ENCODE data around the gene NDUFS3.

The NDUFS3 gene

GRCh38 chr11:47620836-47621378 lies 42.0 kb downstream of the NDUFS3 start:
- Histone ChIP-seq H3K9me3 (ENCODE audit: control insufficient read depth in 1 of 2, low read length in 2 of 2) (no peaks in the 10 kb centered on the region), H3K27ac (ENCODE audit: low read depth, low read length) (no peak overlapping the region), H3K36me3 (ENCODE audit: control insufficient read depth in 1 of 2, insufficient read depth in 2 of 2, low read length in 2 of 2) (peaks cover 19 to 70% of the 10 kb centered on the region in 2 donors), H3K4me1 (ENCODE audit: control insufficient read depth in 1 of 2, insufficient read depth in 2 of 2, low read length in 2 of 2) (no peaks in the 10 kb centered on the region), H3K4me3 (ENCODE audit: low read depth in 1 of 2, low read length in 2 of 2) (no peak overlapping the region), H3K9ac (ENCODE audit: low read depth in 1 of 2, low read length in 2 of 2) (no peak overlapping the region), H3K27me3 (ENCODE audit: control insufficient read depth in 1 of 2, insufficient read depth in 2 of 2, low read length in 2 of 2) (no peaks in the 10 kb centered on the region)

- H3K27ac ChIP-seq (ENCODE audit: low read depth, low read length), result no peak overlapping the region
- H3K9me3 ChIP-seq (ENCODE audit: control insufficient read depth in 1 of 2, low read length in 2 of 2), result no peaks in the 10 kb centered on the region
- peaks cover 35 to 90% of the 10 kb centered on the region in 2 donors for H3K36me3 ChIP-seq (ENCODE audit: control insufficient read depth in 1 of 2, insufficient read depth in 2 of 2, low read length in 2 of 2)
- no peaks in the 10 kb centered on the region for H3K4me1 ChIP-seq (ENCODE audit: control insufficient read depth in 1 of 2, insufficient read depth in 2 of 2, low read length in 2 of 2)
- no peak overlapping the region for H3K4me3 ChIP-seq (ENCODE audit: low read depth in 1 of 2, low read length in 2 of 2)
- H3K9ac ChIP-seq (ENCODE audit: low read depth in 1 of 2, low read length in 2 of 2), result no peak overlapping the region
- no peaks in the 10 kb centered on the region for H3K27me3 ChIP-seq (ENCODE audit: control insufficient read depth in 1 of 2, insufficient read depth in 2 of 2, low read length in 2 of 2)
Measured at GRCh38 chr11:47626234-47626633, 47.4 kb downstream of the NDUFS3 start.

GRCh38 chr11:47628026-47628425 lies 49.2 kb downstream of the NDUFS3 start:
- Histone ChIP-seq H3K4me3 (ENCODE audit: low read depth in 1 of 2, low read length in 2 of 2) (no peak overlapping the region), H3K27ac (ENCODE audit: low read depth, low read length) (no peak overlapping the region), H3K4me1 (ENCODE audit: control insufficient read depth in 1 of 2, insufficient read depth in 2 of 2, low read length in 2 of 2) (no peaks in the 10 kb centered on the region), H3K36me3 (ENCODE audit: control insufficient read depth in 1 of 2, insufficient read depth in 2 of 2, low read length in 2 of 2) (peaks cover 31 to 77% of the 10 kb centered on the region in 2 donors), H3K9ac (ENCODE audit: low read depth in 1 of 2, low read length in 2 of 2) (no peak overlapping the region), H3K9me3 (ENCODE audit: control insufficient read depth in 1 of 2, low read length in 2 of 2) (no peaks in the 10 kb centered on the region), H3K27me3 (ENCODE audit: control insufficient read depth in 1 of 2, insufficient read depth in 2 of 2, low read length in 2 of 2) (no peaks in the 10 kb centered on the region)

GRCh38 chr11:47631473-47631872 lies 52.6 kb downstream of the NDUFS3 start:
- Histone ChIP-seq H3K9ac (ENCODE audit: low read depth in 1 of 2, low read length in 2 of 2) (no peak overlapping the region), H3K4me1 (ENCODE audit: control insufficient read depth in 1 of 2, insufficient read depth in 2 of 2, low read length in 2 of 2) (no peaks in the 10 kb centered on the region), H3K4me3 (ENCODE audit: low read depth in 1 of 2, low read length in 2 of 2) (no peak overlapping the region), H3K27ac (ENCODE audit: low read depth, low read length) (no peak overlapping the region), H3K36me3 (ENCODE audit: control insufficient read depth in 1 of 2, insufficient read depth in 2 of 2, low read length in 2 of 2) (peaks cover 41 to 74% of the 10 kb centered on the region in 2 donors), H3K9me3 (ENCODE audit: control insufficient read depth in 1 of 2, low read length in 2 of 2) (no peaks in the 10 kb centered on the region), H3K27me3 (ENCODE audit: control insufficient read depth in 1 of 2, insufficient read depth in 2 of 2, low read length in 2 of 2) (no peaks in the 10 kb centered on the region)
